H9 (cell line): ENCODE results near the gene ZBTB8A. TPM values are rescaled to one million over a fixed set of nuclear protein-coding genes. Genes with fewer than 3 reads are reported as not detected.

ENCODE experiments used
- DNase-seq: peaks from one replicate; pipeline ENCODE4 v3.0.0-alpha.2; 2017
- H2AFZ ChIP-seq: one replicate; pipeline ENCODE4 v1.6.1; 2013; ENCODE audit warnings: mild to moderate bottlenecking, low read length, control low read depth, moderate library complexity
- H2AK5ac ChIP-seq: 2 replicates; pipeline ENCODE4 v1.6.1; 2013; ENCODE audit warnings: low read length, control low read depth, mixed read lengths; ENCODE audit not compliant: insufficient read length
- H2BK120ac ChIP-seq: one replicate; pipeline ENCODE4 v1.6.1; 2013; ENCODE audit warnings: low read depth, mild to moderate bottlenecking, low read length, control low read depth, inconsistent platforms; ENCODE audit not compliant: poor library complexity, severe bottlenecking
- H2BK12ac ChIP-seq: 2 replicates; pipeline ENCODE4 v1.6.1; 2013; ENCODE audit warnings: low read length, control low read depth, mixed read lengths, low read depth; ENCODE audit not compliant: insufficient read length
- H2BK15ac ChIP-seq: 2 replicates; pipeline ENCODE4 v1.6.1; 2013; ENCODE audit warnings: low read depth, low read length, control low read depth
- H2BK20ac ChIP-seq: one replicate; pipeline ENCODE4 v1.6.1; 2013; ENCODE audit warnings: low read depth, mild to moderate bottlenecking, low read length, control low read depth, inconsistent platforms; ENCODE audit not compliant: poor library complexity, severe bottlenecking
- H2BK5ac ChIP-seq: 2 replicates; pipeline ENCODE4 v1.6.1; 2013; ENCODE audit warnings: low read length, control low read depth, mixed read lengths; ENCODE audit not compliant: insufficient read length
- H3K14ac ChIP-seq: 2 replicates; pipeline ENCODE4 v1.6.1; 2013; ENCODE audit warnings: low read length, control low read depth; ENCODE audit not compliant: insufficient read depth
- H3K18ac ChIP-seq: 2 replicates; pipeline ENCODE4 v1.6.1; 2013; ENCODE audit warnings: low read depth, mild to moderate bottlenecking, mixed read lengths, low read length, control low read depth; ENCODE audit not compliant: insufficient read length
- H3K23ac ChIP-seq: 2 replicates; pipeline ENCODE4 v1.6.1; 2013; ENCODE audit warnings: low read length, control low read depth, mixed read lengths, low read depth; ENCODE audit not compliant: insufficient read length
- H3K23me2 ChIP-seq: 2 replicates; pipeline ENCODE4 v1.6.1; 2013; ENCODE audit warnings: low read depth, mild to moderate bottlenecking, mixed read lengths, low read length, control low read depth; ENCODE audit not compliant: insufficient read length, poor library complexity, severe bottlenecking
- H3K27ac ChIP-seq: 2 replicates; pipeline ENCODE4 v1.5.1; 2013; ENCODE audit warnings: low read length, control low read depth, mixed read lengths, low read depth; ENCODE audit not compliant: insufficient read length
- H3K27me3 ChIP-seq: 2 replicates; pipeline ENCODE4 v1.6.1; 2013; ENCODE audit warnings: low read length, control low read depth, inconsistent platforms; ENCODE audit not compliant: insufficient read depth
- H3K4ac ChIP-seq: 2 replicates; pipeline ENCODE4 v1.6.1; 2013; ENCODE audit warnings: low read depth, mild to moderate bottlenecking, control low read depth, inconsistent platforms, low read length, moderate library complexity
- H3K4me1 ChIP-seq: 2 replicates; pipeline ENCODE4 v1.6.1; 2013; ENCODE audit warnings: low read length, control low read depth, inconsistent platforms; ENCODE audit not compliant: insufficient read depth
- H3K4me2 ChIP-seq: 2 replicates; pipeline ENCODE4 v1.6.1; 2013; ENCODE audit warnings: low read length, control low read depth, mixed read lengths; ENCODE audit not compliant: insufficient read length, insufficient read depth
- H3K56ac ChIP-seq: 2 replicates; pipeline ENCODE4 v1.6.1; 2013; ENCODE audit warnings: low read depth, mild to moderate bottlenecking, mixed read lengths, low read length, control low read depth; ENCODE audit not compliant: insufficient read length
- H3K79me1 ChIP-seq: 2 replicates; pipeline ENCODE4 v1.6.1; 2013; ENCODE audit warnings: low read depth, mild to moderate bottlenecking, moderate library complexity, low read length, control low read depth, inconsistent platforms; ENCODE audit not compliant: insufficient read depth, poor library complexity, severe bottlenecking
- H3K79me2 ChIP-seq: 2 replicates; pipeline ENCODE4 v1.6.1; 2013; ENCODE audit warnings: low read length, control low read depth, inconsistent platforms; ENCODE audit not compliant: insufficient read depth
- H3K9ac ChIP-seq: 2 replicates; pipeline ENCODE4 v1.6.1; 2013; ENCODE audit warnings: low read length, control low read depth, mixed read lengths; ENCODE audit not compliant: insufficient read length; ENCODE audit errors: extremely low read depth
- H3K9me3 ChIP-seq: one replicate; pipeline ENCODE4 v1.6.1; 2013; ENCODE audit warnings: low read depth, low read length, inconsistent platforms; ENCODE audit not compliant: control insufficient read depth
- H3T11ph ChIP-seq: one replicate; pipeline ENCODE4 v1.6.1; 2013; ENCODE audit warnings: mild to moderate bottlenecking, low read length, control low read depth, inconsistent platforms
- H4K20me1 ChIP-seq: one replicate; pipeline ENCODE4 v1.6.1; 2013; ENCODE audit not compliant: control insufficient read depth, insufficient read length, insufficient read depth
- H4K5ac ChIP-seq: 2 replicates; pipeline ENCODE4 v1.6.1; 2013; ENCODE audit warnings: low read depth, mild to moderate bottlenecking, mixed read lengths, low read length, control low read depth; ENCODE audit not compliant: insufficient read length
- H4K8ac ChIP-seq: replicated peaks from 2 replicates; pipeline ENCODE4 v1.6.1; 2013; ENCODE audit warnings: low read length, control low read depth, mixed read lengths, low read depth; ENCODE audit not compliant: insufficient read length
- H4K91ac ChIP-seq: 2 replicates; pipeline ENCODE4 v1.6.1; 2013; ENCODE audit warnings: low read depth, mild to moderate bottlenecking, moderate library complexity, mixed read lengths, low read length, control low read depth; ENCODE audit not compliant: insufficient read length
- H3K27ac Mint-ChIP-seq, 3 experiments: 2 replicates in 2 of 3; 3 replicates in 1 of 3; pipeline ENCODE4 v1.8.0; 2020 to 2021; ENCODE audit warnings: mixed read lengths in 3 of 3, mild to moderate bottlenecking in 1 of 3, moderate library complexity in 1 of 3
- H3K27me3 Mint-ChIP-seq: 2 replicates; pipeline ENCODE4 v1.8.0; 2021; ENCODE audit warnings: low read depth, mild to moderate bottlenecking, moderate library complexity, mixed read lengths
- H3K36me3 Mint-ChIP-seq, 3 experiments: 2 replicates in 2 of 3; 3 replicates in 1 of 3; pipeline ENCODE4 v1.8.0; 2020 to 2021; ENCODE audit warnings: low read depth in 3 of 3, mixed read lengths in 3 of 3; ENCODE audit not compliant: insufficient read depth in 1 of 3
- H3K4me1 Mint-ChIP-seq, 2 experiments: 2 replicates each; pipeline ENCODE4 v1.8.0; 2020; ENCODE audit warnings: mixed read lengths in 2 of 2
- H3K4me3 Mint-ChIP-seq, 2 experiments: 2 replicates in 1 of 2; 3 replicates in 1 of 2; pipeline ENCODE4 v1.8.0; 2020 to 2021; ENCODE audit warnings: mild to moderate bottlenecking in 2 of 2, mixed read lengths in 2 of 2, moderate library complexity in 1 of 2
- H3K9me3 Mint-ChIP-seq, 2 experiments: 2 replicates in 1 of 2; 3 replicates in 1 of 2; pipeline ENCODE4 v1.8.0; 2020; ENCODE audit warnings: mild to moderate bottlenecking in 2 of 2, mixed read lengths in 2 of 2, moderate library complexity in 1 of 2
- CTCF ChIP-seq: fragments of 200-600 bp; sonication (generic); conservative IDR thresholded peaks from 3 replicates; pipeline ENCODE4 v1.8.0; 2021; ENCODE audit warnings: antibody characterized with exemption, mild to moderate bottlenecking
- WGBS: extraction: QIAGEN DNeasy Blood & Tissue Kit; methylation state at CpG from one replicate; pipeline ENCODE4 v1.1.7; 2013; ENCODE audit warnings: missing lambda C conversion rate, low lambda C conversion rate, mixed read lengths; ENCODE audit not compliant: insufficient read length; ENCODE audit errors: extremely low coverage; 5-methylcytosine and 5-hydroxymethylcytosine counted together
- total RNA-seq: library from RNA; stranded (reverse); gene quantifications from 2 replicates; pipeline ENCODE4 v1.2.1, GENCODE V29; 2021

The ZBTB8A gene
- total RNA-seq, 1 experiment from 2014 or later, result 11.3 TPM

- Mint-ChIP-seq H3K36me3 (peaks cover 0 to 10% (median 3%) of the 10 kb centered on the region in 3 experiments; a peak in 4 of 7 replicates), H3K27ac (no peak overlapping the region), H3K27me3 (peaks cover 2% of the 10 kb centered on the region), H3K4me3 (peak overlapping the region; percentile 19 to 96; a peak in 4 of 5 replicates), H3K9me3 (peaks cover 0 to 3% of the 10 kb centered on the region in 2 experiments; a peak in 2 of 5 replicates), H3K4me1 (peaks cover 21 to 24% of the 10 kb centered on the region in 2 experiments)
- Histone ChIP-seq H3K27me3 (peaks cover 4% of the 10 kb centered on the region; the same call in 1 of the 2 replicates), H3K79me1 (no peaks in the 10 kb centered on the region), H2AK5ac (no peak overlapping the region), H3K23me2 (peaks cover 12% of the 10 kb centered on the region), H3T11ph (no peak overlapping the region), H3K14ac (no peak overlapping the region), H3K18ac (no peak overlapping the region), H4K20me1 (no peaks in the 10 kb centered on the region), H3K23ac (no peak overlapping the region), H3K56ac (no peak overlapping the region), H2BK15ac (no peak overlapping the region), H3K4me1 (peaks cover 2% of the 10 kb centered on the region; the same call in 1 of the 2 replicates), H2BK5ac (no peak overlapping the region), H4K5ac (no peak overlapping the region), H3K9ac (no peak overlapping the region), H4K8ac (no peak overlapping the region), H2BK20ac (no peak overlapping the region), H3K9me3 (no peaks in the 10 kb centered on the region), H2AFZ (no peak overlapping the region), H2BK120ac (no peak overlapping the region), H4K91ac (no peak overlapping the region), H3K79me2 (peaks cover 3% of the 10 kb centered on the region; the same call in 1 of the 2 replicates), H3K27ac (no peak overlapping the region), H2BK12ac (no peak overlapping the region), H3K4ac (no peak overlapping the region), H3K4me2 (no peak overlapping the region)
- DNase-seq, result no peak
- WGBS, result no CpG with 5 or more reads among the region's 2 CpGs
- TF ChIP-seq CTCF, result no peak
Observed at GRCh38 chr1:32541064-32541566, 1.9 kb downstream of the ZBTB8A start.
